Smooth muscle cell (in vitro differentiated cells): ENCODE results near the gene MARCHF10. TPM values are rescaled to one million over a fixed set of nuclear protein-coding genes. Genes with fewer than 3 reads are reported as not detected.

Experiments used
- DNase-seq: peaks from one replicate; lab custom pipeline; 2025; ENCODE audit not compliant: unreplicated experiment; lab: John Stamatoyannopoulos, UW
- H2AFZ ChIP-seq: fragments of 200-600 bp; sonication (generic); 2 replicates; pipeline ENCODE4 v1.6.0; 2016; ENCODE audit warnings: antibody characterized with exemption, low read depth, mild to moderate bottlenecking
- H3F3A ChIP-seq: fragments of 200-600 bp; sonication (generic); 2 replicates; pipeline ENCODE4 v1.6.0; 2017; ENCODE audit warnings: antibody characterized with exemption, low read depth
- H3K27ac ChIP-seq: fragments of 200-600 bp; sonication (generic); 2 replicates; pipeline ENCODE4 v1.5.1; 2016; ENCODE audit warnings: low read depth, mild to moderate bottlenecking
- H3K27me3 ChIP-seq: fragments of 200-600 bp; sonication (generic); 2 replicates; pipeline ENCODE4 v1.6.1; 2016; ENCODE audit warnings: low read depth, mild to moderate bottlenecking
- H3K36me3 ChIP-seq: fragments of 200-600 bp; sonication (generic); 2 replicates; pipeline ENCODE4 v1.5.1; 2016; ENCODE audit warnings: low read depth
- H3K4me1 ChIP-seq: fragments of 200-600 bp; sonication (generic); 2 replicates; pipeline ENCODE4 v1.5.1; 2016; ENCODE audit warnings: low read depth
- H3K4me2 ChIP-seq: fragments of 200-600 bp; sonication (generic); 2 replicates; pipeline ENCODE4 v1.6.0; 2016; ENCODE audit warnings: mild to moderate bottlenecking
- H3K4me3 ChIP-seq: fragments of 200-600 bp; sonication (generic); 2 replicates; pipeline ENCODE4 v1.5.1; 2016; ENCODE audit warnings: mild to moderate bottlenecking
- H3K79me2 ChIP-seq: fragments of 200-600 bp; sonication (generic); 2 replicates; pipeline ENCODE4 v1.6.0; 2016; ENCODE audit warnings: low read depth, mild to moderate bottlenecking
- H3K9ac ChIP-seq: fragments of 200-600 bp; sonication (generic); 2 replicates; pipeline ENCODE4 v1.6.0; 2016; ENCODE audit warnings: low read depth
- H3K9me3 ChIP-seq: fragments of 200-600 bp; sonication (generic); replicated peaks from 2 replicates; pipeline ENCODE4 v1.5.1; 2016; ENCODE audit warnings: low read depth
- H4K20me1 ChIP-seq: fragments of 200-600 bp; sonication (generic); 2 replicates; pipeline ENCODE4 v1.6.0; 2016; ENCODE audit warnings: low read depth
- CTCF ChIP-seq: fragments of 200-600 bp; sonication (generic); IDR thresholded peaks from 2 replicates; pipeline ENCODE4 v1.5.1; 2017; ENCODE audit warnings: borderline replicate concordance, mild to moderate bottlenecking, antibody characterized with exemption; ENCODE audit not compliant: insufficient read depth, poor library complexity, severe bottlenecking
- WGBS: methylation state at CpG from one replicate; pipeline ENCODE4 v1.1.7; 2016; ENCODE audit warnings: low lambda C conversion rate; 5-methylcytosine and 5-hydroxymethylcytosine counted together
- polyA plus RNA-seq: library from polyadenylated mRNA; unstranded; fragments of >200 nt; fragmentation: Nextera tagmentation; extraction: Ambion mirVana; gene quantifications from 2 replicates; pipeline ENCODE4 v1.2.1, GENCODE V29; 2016
- small RNA-seq: library from RNA; depleted of rRNA; stranded (forward); fragments of <200 nt; gene quantifications from one replicate; pipeline ENCODE3, GENCODE V24; 2014
- total RNA-seq: library from RNA; depleted of rRNA; stranded (reverse); fragments of >200 nt; gene quantifications from 2 replicates; pipeline ENCODE4 v1.2.3, GENCODE V29; 2014

The MARCHF10 gene
- total and polyA plus RNA-seq, 2 experiments from 2014 or later, result not detected

- peaks cover 31% of the 10 kb centered on the region for H3K4me1 ChIP-seq
- H3K9me3 ChIP-seq, result no peaks in the 10 kb centered on the region
- H3K4me3 ChIP-seq, result peak overlapping the region; percentile 51
- peak; percentile 28 for DNase-seq
- no peak for TF ChIP-seq CTCF
- peaks cover 20% of the 10 kb centered on the region for H3F3A ChIP-seq
- H2AFZ ChIP-seq, result no peak overlapping the region
- peaks cover 69% of the 10 kb centered on the region for H3K79me2 ChIP-seq
- H3K9ac ChIP-seq, result peak overlapping the region; percentile 52
- peaks cover 100% of the 10 kb centered on the region for H4K20me1 ChIP-seq
- H3K27ac ChIP-seq, result peak overlapping the region; percentile 77
- no peaks in the 10 kb centered on the region for H3K27me3 ChIP-seq
- H3K4me2 ChIP-seq, result peak overlapping the region; percentile 85
- 5% methylated on average over 30 of the region's 30 CpGs for WGBS
- H3K36me3 ChIP-seq, result no peaks in the 10 kb centered on the region
These were observed 154.9 kb downstream of the MARCHF10 start for GRCh38 chr17:62653002-62653825.

GRCh38 chr17:62652251-62653001 lies 155.7 kb downstream of the MARCHF10 start:
- Histone ChIP-seq H3K27me3 (no peaks in the 10 kb centered on the region), H3K27ac (peak overlapping the region; percentile 77), H3K79me2 (peaks cover 69% of the 10 kb centered on the region), H3K9ac (peak overlapping the region; percentile 52), H2AFZ (no peak overlapping the region), H3K36me3 (no peaks in the 10 kb centered on the region), H3F3A (peaks cover 24% of the 10 kb centered on the region), H3K4me3 (peak overlapping the region; percentile 51), H3K9me3 (no peaks in the 10 kb centered on the region), H3K4me1 (peaks cover 31% of the 10 kb centered on the region), H4K20me1 (peaks cover 100% of the 10 kb centered on the region), H3K4me2 (peak overlapping the region; percentile 85)
- TF ChIP-seq CTCF, result no peak
- WGBS, result 4% methylated on average over 41 of the region's 57 CpGs
- no peak for DNase-seq

Small RNA genes lying within 50 kb of the gene (small RNA-seq; reads per million reads assigned to genes)
- not detected for gene RF00019
- 0.32 reads per million, percentile 7 among the genes with 10 or more reads in this experiment for gene RNU6-446P

Other genes with a start within 250 kb of the MARCHF10 start
- 177 and 215 TPM in 2 replicates for gene MRC2, start 180.6 kb downstream of the MARCHF10 start, total RNA-seq
- gene MRC2, start 180.6 kb downstream of the MARCHF10 start, polyA plus RNA-seq, result 333 and 489 TPM in 2 replicates
- gene TANC2, start 157.9 kb upstream of the MARCHF10 start, total RNA-seq, result 27.6 and 47.0 TPM in 2 replicates
- gene TANC2, start 157.9 kb upstream of the MARCHF10 start, polyA plus RNA-seq, result 8.3 and 30.9 TPM in 2 replicates